ENCODE measurements around the gene CX3CR1. TPM values are rescaled to one million over a fixed set of nuclear protein-coding genes. Genes with fewer than 3 reads are reported as not detected.
"Not testable (repeated sequence)": the region's sequence is repeated elsewhere in the genome, so short reads cannot be mapped to it uniquely, and the experiment has no call there.

Gene CX3CR1
- total and polyA plus RNA-seq, 2 donors: 0.24 to 5.6 TPM

- no peaks in the 10 kb centered on the region for H3K4me1 ChIP-seq (ENCODE audit: insufficient read depth)
- H3K27ac ChIP-seq (ENCODE audit: low read depth): no peak overlapping the region
- no peak for DNase-seq (ENCODE audit: extremely low spot score)
- H3K36me3 ChIP-seq (ENCODE audit: insufficient read depth): no peaks in the 10 kb centered on the region
- no peak overlapping the region for H3K4me3 ChIP-seq (ENCODE audit: low read depth, low read length)
These were observed 38.3 kb downstream of the CX3CR1 start for GRCh38 chr3:39241561-39241960.

GRCh38 chr3:39237027-39237426 is 42.8 kb downstream of the CX3CR1 start:
- Histone ChIP-seq H3K4me1 (ENCODE audit: insufficient read depth) (no peaks in the 10 kb centered on the region), H3K4me3 (ENCODE audit: low read depth, low read length) (no peak overlapping the region), H3K27ac (ENCODE audit: low read depth) (no peak overlapping the region), H3K36me3 (ENCODE audit: insufficient read depth) (no peaks in the 10 kb centered on the region)
- DNase-seq (ENCODE audit: extremely low spot score): no peak
- WGBS: 80% methylated on average over 6 of the region's 6 CpGs

- Histone ChIP-seq H3K4me3 (ENCODE audit: low read depth, low read length) (no peak overlapping the region), H3K36me3 (ENCODE audit: insufficient read depth) (no peaks in the 10 kb centered on the region), H3K27ac (ENCODE audit: low read depth) (no peak overlapping the region), H3K4me1 (ENCODE audit: insufficient read depth) (no peaks in the 10 kb centered on the region)
- 43% methylated on average over 2 of the region's 2 CpGs for WGBS
- no peak for DNase-seq (ENCODE audit: extremely low spot score)
These were observed 45.2 kb downstream of the CX3CR1 start for GRCh38 chr3:39234651-39235050.

DNA sequence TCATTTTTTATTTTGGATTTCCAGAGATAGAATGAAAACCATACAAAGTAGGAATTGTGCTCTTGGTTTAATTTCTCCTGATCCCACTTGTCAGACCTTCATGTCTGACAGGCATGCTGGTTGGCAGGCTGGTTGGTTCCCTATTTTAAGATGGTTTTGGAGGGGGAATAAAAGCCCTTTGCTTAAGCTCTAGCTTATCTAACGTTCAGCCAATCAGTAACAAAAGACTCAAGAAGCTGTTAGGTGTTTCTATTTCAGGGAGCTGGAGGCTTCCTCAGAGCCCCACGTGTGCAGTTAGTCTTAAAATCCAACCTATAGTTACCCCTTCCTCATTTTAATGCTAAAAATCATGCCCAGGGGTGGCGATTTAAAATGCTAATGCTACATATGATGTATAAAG is 47.0 kb downstream of the CX3CR1 start:
- Histone ChIP-seq H3K27ac (ENCODE audit: low read depth) (no peak overlapping the region), H3K4me3 (ENCODE audit: low read depth, low read length) (no peak overlapping the region), H3K4me1 (ENCODE audit: insufficient read depth) (no peaks in the 10 kb centered on the region), H3K36me3 (ENCODE audit: insufficient read depth) (no peaks in the 10 kb centered on the region)
- WGBS: 33% methylated on average over 3 of the region's 3 CpGs
- no peak for DNase-seq (ENCODE audit: extremely low spot score)

GRCh38 chr3:39230453-39230852 is 49.4 kb downstream of the CX3CR1 start:
- Histone ChIP-seq H3K27ac (ENCODE audit: low read depth) (no peak overlapping the region), H3K36me3 (ENCODE audit: insufficient read depth) (no peaks in the 10 kb centered on the region), H3K4me1 (ENCODE audit: insufficient read depth) (no peaks in the 10 kb centered on the region), H3K4me3 (ENCODE audit: low read depth, low read length) (no peak overlapping the region)
- 86% methylated on average over 1 of the region's 1 CpG for WGBS
- DNase-seq (ENCODE audit: extremely low spot score): no peak

GRCh38 chr3:39228496-39228895 is 51.3 kb downstream of the CX3CR1 start:
- no peak overlapping the region for H3K27ac ChIP-seq (ENCODE audit: low read depth)
- H3K36me3 ChIP-seq (ENCODE audit: insufficient read depth): no peaks in the 10 kb centered on the region
- H3K4me3 ChIP-seq (ENCODE audit: low read depth, low read length): no peak overlapping the region
- no peaks in the 10 kb centered on the region for H3K4me1 ChIP-seq (ENCODE audit: insufficient read depth)
- DNase-seq (ENCODE audit: extremely low spot score): no peak
- 78% methylated on average over 3 of the region's 4 CpGs for WGBS

GRCh38 chr3:39227596-39227995 is 52.2 kb downstream of the CX3CR1 start:
- 96% methylated on average over 27 of the region's 32 CpGs for WGBS
- not testable (repeated sequence) for H3K27ac ChIP-seq (ENCODE audit: low read depth); DNase-seq (ENCODE audit: extremely low spot score)

DNA sequence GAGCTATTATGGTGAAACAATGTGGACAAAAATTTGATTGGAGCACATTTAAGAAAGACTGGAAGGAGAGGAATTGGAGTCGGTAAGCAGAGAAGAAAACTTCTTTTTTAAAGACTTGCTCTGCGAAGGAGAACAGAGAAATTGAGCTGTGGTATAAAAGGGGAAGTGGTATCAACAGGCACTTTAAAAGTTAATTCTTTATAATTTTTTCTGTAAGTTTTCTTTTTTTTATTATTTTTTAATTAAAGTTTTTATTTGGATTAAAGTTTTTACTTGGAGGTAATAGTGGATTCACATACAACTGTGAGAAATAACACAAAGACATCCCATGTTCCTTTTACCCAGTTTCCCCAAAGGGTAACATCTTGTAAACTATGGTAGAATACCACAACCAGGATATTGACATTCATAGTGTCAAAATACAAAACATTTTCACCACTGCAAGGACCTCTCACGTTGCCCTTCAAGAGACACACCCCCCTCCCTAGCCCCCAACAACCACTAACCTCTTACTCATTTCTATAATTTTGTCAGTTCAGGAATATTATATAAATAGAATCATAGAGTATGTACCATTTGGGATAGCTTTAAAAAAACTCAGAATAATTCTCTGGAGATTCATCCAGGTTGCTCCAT is 53.6 kb downstream of the CX3CR1 start:
- H3K36me3 ChIP-seq (ENCODE audit: insufficient read depth): no peaks in the 10 kb centered on the region
- no peak for DNase-seq (ENCODE audit: extremely low spot score)
- no peak overlapping the region for H3K27ac ChIP-seq (ENCODE audit: low read depth)
- H3K4me1 ChIP-seq (ENCODE audit: insufficient read depth): no peaks in the 10 kb centered on the region
- 61% methylated on average over 3 of the region's 3 CpGs for WGBS
- H3K4me3 ChIP-seq (ENCODE audit: low read depth, low read length): no peak overlapping the region

More at GRCh38 chr3:39227596-39227995, 52.2 kb downstream of the CX3CR1 start:
- not testable (repeated sequence) for H3K36me3 ChIP-seq (ENCODE audit: insufficient read depth); H3K4me1 ChIP-seq (ENCODE audit: insufficient read depth); H3K4me3 ChIP-seq (ENCODE audit: low read depth, low read length)

DNA sequence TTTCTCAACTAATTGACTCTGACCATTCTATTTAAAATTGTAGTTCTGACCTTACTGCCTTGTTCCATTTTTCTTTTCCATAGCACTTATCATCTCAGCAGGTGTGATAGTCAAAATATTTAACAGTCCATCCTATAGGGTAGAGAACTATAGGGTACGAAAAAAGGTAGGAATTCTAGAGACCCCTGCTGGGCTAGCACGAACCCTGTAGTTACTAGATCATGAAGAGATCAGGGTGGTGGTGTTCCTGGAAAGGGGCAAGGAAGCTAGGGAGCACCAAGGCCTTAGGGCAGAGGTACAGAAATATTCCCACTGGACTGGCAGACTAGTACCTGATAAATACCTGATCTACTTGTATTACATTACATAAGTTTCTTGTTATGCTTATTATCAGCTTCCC is 55.5 kb downstream of the CX3CR1 start:
- Histone ChIP-seq H3K4me1 (ENCODE audit: insufficient read depth) (no peaks in the 10 kb centered on the region), H3K27ac (ENCODE audit: low read depth) (no peak overlapping the region), H3K36me3 (ENCODE audit: insufficient read depth) (no peaks in the 10 kb centered on the region), H3K4me3 (ENCODE audit: low read depth, low read length) (no peak overlapping the region)
- 73% methylated on average over 2 of the region's 2 CpGs for whole genome bisulfite sequencing
- DNase-seq (ENCODE audit: extremely low spot score): no peak

DNA sequence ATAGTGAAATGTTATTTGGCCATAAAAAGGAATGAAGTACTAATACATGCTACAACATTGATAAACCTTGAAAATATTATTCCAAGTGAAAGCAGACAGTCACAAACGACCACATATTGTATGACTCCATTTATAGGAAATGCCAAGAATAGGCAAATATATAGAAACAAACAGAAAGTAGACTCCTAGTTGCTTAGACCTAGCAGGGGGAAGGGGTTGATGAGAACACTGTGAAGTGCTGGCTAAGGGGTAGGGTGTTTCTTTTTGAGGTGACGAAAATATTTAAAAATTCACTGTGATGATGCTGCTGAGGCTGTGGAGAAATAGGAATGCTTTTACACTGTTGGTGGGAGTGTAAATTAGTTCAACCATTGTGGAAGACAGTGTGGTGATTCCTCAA is 56.9 kb downstream of the CX3CR1 start:
- 79% methylated on average over 2 of the region's 2 CpGs for WGBS
- H3K27ac ChIP-seq (ENCODE audit: low read depth): no peak overlapping the region
- H3K36me3 ChIP-seq (ENCODE audit: insufficient read depth): no peaks in the 10 kb centered on the region
- H3K4me3 ChIP-seq (ENCODE audit: low read depth, low read length): no peak overlapping the region
- no peaks in the 10 kb centered on the region for H3K4me1 ChIP-seq (ENCODE audit: insufficient read depth)
- no peak for DNase-seq (ENCODE audit: extremely low spot score)

DNA sequence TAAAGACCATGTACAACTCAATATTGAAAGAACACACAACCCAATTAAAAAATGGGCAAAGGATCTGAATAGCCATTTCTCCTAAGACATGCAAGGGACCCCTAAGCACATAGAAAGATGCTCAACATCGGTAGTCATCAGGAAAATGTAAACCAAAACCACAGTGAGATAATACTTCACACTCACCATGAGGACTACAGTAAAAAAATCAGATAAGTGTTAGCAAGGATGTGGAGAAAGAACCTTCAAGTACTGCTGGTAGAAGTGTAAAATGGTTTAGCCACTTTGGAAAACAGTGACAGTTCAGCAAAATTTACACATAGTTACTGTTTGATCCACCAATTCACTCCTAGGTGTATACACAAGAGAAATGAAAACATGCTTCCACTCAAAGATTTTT is 57.4 kb downstream of the CX3CR1 start:
- DNase-seq (ENCODE audit: extremely low spot score): no peak
- no peaks in the 10 kb centered on the region for H3K36me3 ChIP-seq (ENCODE audit: insufficient read depth)
- no peaks in the 10 kb centered on the region for H3K4me1 ChIP-seq (ENCODE audit: insufficient read depth)
- no peak overlapping the region for H3K27ac ChIP-seq (ENCODE audit: low read depth)
- WGBS: 51% methylated on average over 1 of the region's 1 CpG
- H3K4me3 ChIP-seq (ENCODE audit: low read depth, low read length): no peak overlapping the region

DNA sequence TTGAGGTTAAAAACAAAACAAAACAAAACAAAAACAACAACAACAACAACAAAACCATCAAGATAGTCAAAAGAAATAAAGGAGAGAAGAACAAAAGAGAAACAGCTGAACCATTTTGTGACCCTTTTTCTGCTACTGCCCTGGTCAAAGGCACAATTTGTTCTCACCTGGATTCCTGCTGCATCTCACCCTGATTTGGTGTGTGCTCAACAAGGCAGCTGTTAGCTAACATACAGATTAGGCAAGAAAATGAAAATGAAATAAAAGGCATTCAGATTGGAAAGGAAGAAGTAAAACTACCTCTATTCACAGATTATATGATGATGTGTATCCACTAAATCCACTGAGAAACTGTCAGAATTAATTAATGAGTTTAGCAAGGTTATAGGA is 58.7 kb downstream of the CX3CR1 start:
- Histone ChIP-seq H3K36me3 (ENCODE audit: insufficient read depth) (no peaks in the 10 kb centered on the region), H3K4me3 (ENCODE audit: low read depth, low read length) (no peak overlapping the region), H3K27ac (ENCODE audit: low read depth) (no peak overlapping the region), H3K4me1 (ENCODE audit: insufficient read depth) (no peaks in the 10 kb centered on the region)
- DNase-seq (ENCODE audit: extremely low spot score): no peak

- H3K36me3 ChIP-seq (ENCODE audit: insufficient read depth): no peaks in the 10 kb centered on the region
- no peak overlapping the region for H3K27ac ChIP-seq (ENCODE audit: low read depth)
- H3K4me3 ChIP-seq (ENCODE audit: low read depth, low read length): no peak overlapping the region
- no peaks in the 10 kb centered on the region for H3K4me1 ChIP-seq (ENCODE audit: insufficient read depth)
- no peak for DNase-seq (ENCODE audit: extremely low spot score)
- 57% methylated on average over 6 of the region's 6 CpGs for WGBS
These were observed 59.3 kb downstream of the CX3CR1 start for GRCh38 chr3:39220407-39221140.

DNA sequence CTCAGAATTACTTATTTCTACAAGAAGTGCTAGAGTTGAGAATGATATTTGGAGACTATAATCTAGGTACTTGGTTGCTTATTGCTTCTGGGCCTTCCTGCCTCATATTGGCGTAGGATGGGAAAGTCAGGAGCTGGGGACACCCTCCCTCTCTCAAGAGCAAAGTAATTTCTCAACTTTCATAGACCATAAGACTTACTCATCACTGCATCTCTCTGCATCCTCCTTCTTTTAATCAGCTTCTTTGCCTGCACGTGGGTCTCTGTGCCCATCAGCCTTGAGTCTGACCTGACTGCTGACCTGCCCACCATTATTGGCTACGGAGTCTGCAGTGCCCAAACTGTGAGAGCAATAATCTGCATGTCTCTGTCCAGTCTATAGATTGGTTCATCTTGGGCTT is 60.1 kb downstream of the CX3CR1 start:
- H3K27ac ChIP-seq (ENCODE audit: low read depth): no peak overlapping the region
- DNase-seq (ENCODE audit: extremely low spot score): no peak
- no peaks in the 10 kb centered on the region for H3K36me3 ChIP-seq (ENCODE audit: insufficient read depth)
- WGBS: 87% methylated on average over 3 of the region's 3 CpGs
- H3K4me1 ChIP-seq (ENCODE audit: insufficient read depth): no peaks in the 10 kb centered on the region
- H3K4me3 ChIP-seq (ENCODE audit: low read depth, low read length): no peak overlapping the region
